ENCODE results near the gene TRIO. TPM values are rescaled to one million over a fixed set of nuclear protein-coding genes. Genes with fewer than 3 reads are reported as not detected.

The TRIO gene
- polyA plus RNA-seq, 3 donors: 10.3 to 63.1 (median 34.5) TPM

DNA sequence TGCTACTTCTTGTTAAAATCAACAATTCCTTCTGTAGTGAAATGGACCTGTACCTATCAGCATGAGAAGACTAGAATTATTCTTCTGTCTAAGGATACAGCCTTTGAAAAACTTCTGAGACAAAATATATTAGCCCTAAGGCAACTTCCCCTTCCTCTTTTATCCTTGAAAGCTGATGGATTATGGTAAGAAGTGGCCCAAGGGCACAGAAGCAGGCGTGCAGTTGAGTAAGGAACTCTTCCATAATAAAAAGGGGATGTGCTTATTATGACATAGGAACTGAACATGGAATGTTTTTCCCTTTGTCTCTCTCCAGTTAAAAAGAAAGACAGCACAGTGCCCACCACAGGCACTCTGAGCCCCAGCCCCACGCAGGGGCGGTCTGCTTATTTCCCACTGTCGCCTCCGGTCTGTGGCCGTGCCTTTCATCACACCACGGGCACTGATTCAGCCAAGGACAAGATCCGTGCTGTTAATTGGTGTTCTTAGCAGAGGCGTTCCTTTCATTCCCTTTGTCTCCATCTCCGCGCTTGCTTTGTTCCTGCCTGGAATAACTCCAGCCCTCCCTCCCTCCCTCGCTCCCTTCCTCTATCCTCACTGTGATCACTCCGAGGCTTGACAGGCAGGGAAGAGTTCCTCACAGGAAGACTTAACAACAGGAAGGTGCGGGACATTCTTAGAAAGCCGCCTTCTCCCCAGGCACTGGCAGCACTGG is 302.6 kb downstream of the TRIO start:
- peak overlapping the region; percentile 45 for H3K27ac ChIP-seq (ENCODE audit: low read depth, low read length)
- 50 to 72% (median 61%) methylated on average over 15 of the region's 15 CpGs for WGBS, 3 donors

DNA sequence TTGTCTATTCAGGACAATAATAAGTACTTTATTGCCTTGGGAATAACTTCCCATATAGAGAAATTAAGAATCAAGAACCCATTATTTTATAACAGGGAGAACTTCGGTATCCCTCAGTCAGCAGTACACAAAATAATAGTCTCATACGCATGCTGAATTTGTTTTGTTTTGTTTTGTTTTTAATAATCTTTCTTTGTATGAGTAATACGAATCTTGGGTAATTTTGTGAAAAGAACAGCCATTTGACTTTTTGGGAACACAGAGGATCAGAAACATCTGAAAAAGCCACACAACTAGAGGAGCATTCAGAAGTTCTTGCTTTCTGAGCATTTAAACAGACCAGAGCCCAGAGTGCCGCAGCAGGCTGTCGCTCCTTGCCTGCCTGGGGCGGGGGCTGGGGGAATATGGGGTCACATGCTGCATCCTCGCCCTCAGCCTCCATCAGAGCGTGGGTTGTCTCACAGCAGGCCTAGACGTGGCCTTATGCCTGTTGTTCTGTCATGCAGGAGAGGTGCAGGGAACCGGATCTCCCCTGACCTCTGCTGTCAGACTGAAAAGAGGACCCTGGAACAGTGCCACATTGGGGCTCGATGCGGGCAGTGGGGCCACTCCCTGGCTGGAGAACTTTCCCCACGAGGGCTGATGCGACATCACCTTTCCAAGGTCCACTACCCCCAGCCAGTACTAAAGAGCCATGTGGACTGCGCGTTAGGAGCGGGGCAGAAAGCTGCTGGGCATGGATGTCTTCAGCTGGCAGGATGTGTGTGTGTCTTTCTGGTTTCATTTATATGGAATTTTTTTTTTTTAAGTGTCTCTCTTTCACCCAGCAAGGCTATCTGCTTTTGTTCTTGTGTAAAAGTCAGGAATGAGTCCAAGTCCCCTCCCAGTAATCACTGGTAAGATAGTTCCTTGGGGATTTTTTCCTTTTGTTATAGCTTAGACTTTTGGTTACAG is 305.1 kb downstream of the TRIO start:
- 61 to 73% (median 66%) methylated on average over 17 of the region's 17 CpGs for WGBS, 3 donors
- no peak overlapping the region for H3K27ac ChIP-seq (ENCODE audit: low read depth, low read length)

DNA sequence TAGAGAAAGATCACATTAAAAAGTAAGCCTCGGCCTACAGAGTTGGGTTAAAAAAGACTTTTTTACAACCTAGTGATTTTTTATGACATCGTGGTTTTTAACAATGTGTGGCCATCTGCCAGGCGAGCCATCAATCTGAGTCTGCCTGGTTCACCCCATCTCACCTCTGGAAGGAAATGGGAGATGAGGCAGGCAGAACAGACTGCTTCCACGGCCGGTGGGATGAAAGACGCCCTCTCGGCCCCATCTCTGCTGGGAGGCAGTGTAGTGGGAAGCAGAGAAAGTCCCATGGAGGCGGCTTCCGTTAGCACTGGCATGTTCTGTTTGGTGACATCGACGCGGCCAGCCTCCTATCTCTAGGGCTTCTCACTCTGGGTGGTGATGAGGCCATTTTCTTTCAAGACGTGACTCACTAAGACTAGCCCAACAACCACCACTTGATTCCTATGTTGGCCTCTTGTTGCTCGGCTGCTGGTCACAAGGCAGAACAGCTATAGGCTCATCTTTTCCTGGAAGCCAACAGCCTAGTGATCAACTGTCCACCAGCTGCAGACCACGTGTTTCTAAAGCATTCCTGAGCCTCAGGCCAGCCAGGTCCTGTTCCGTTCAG is 306.0 kb downstream of the TRIO start:
- peak overlapping the region; percentile 13 for H3K27ac ChIP-seq (ENCODE audit: low read depth, low read length)
- WGBS, 3 donors: 57 to 77% (median 62%) methylated on average over 16 of the region's 16 CpGs

DNA sequence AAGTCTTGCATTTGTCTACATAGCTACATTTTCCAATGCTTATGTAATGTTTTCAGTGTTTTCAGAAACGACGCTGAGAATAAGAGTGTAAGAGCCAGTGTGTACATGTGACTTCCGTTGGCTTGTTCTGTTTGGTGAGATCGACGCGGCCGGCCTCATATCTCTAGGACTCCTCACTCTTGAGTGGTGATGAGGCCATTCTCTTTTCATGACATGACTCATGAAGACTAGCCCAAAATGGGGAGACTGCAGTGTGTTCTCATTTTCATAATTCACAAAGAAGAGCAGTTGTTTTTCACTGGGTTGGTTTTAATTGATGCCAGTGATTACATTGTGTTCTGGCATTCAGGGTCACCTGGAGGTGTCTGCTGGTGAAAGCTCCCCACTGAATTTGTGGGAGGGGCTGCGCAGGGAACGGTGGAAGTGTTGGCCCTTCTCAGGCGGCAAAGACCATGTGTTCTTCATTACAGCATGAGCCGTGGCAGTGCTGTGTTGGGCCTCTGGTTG is 306.9 kb downstream of the TRIO start:
- WGBS, 3 donors: 65 to 87% (median 73%) methylated on average over 11 of the region's 11 CpGs
- H3K27ac ChIP-seq (ENCODE audit: low read depth, low read length): no peak overlapping the region

DNA sequence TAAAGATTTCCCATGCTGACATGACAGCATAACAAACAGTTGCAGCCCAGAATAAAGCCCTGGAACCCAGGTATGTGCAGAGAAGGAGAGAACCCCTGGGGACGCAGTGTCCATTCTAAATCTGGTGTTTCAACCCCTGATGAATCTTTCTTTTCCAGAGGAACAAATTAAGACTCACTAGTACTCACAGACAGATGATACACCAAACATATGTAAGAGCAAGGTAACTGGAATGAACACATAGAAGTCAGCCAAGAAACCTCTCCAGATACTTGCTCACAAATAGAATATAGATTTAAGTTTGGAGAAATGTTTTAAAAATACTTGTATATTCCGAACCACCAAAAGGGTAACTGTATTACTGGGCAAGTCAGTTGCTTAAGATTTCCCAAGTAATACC is 307.6 kb downstream of the TRIO start:
- no peak overlapping the region for H3K27ac ChIP-seq (ENCODE audit: low read depth, low read length)
- 93 to 95% (median 93%) methylated on average over 2 of the region's 2 CpGs for WGBS, 3 donors

DNA sequence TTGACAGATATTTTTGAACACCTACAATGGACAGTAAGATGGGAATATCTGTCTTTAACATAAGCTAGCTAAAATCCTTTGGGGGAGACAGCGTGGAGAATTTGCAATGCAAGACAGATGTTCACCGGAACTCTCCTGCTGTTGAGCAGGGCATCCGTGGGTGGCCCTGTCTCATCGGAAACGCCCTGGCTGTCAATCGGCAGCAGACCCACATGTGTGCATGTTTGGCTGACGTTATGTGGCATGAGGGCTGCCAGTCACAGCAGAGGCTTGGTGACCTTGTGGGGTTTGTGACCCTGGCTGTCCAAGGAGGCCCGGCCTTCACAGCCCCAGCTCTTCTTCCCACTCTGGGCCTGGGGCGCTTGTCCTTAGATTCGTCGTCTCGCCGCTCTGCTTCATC is 308.7 kb downstream of the TRIO start:
- no peak overlapping the region for H3K27ac ChIP-seq (ENCODE audit: low read depth, low read length)
- 76 to 83% (median 80%) methylated on average over 13 of the region's 13 CpGs for WGBS, 3 donors

DNA sequence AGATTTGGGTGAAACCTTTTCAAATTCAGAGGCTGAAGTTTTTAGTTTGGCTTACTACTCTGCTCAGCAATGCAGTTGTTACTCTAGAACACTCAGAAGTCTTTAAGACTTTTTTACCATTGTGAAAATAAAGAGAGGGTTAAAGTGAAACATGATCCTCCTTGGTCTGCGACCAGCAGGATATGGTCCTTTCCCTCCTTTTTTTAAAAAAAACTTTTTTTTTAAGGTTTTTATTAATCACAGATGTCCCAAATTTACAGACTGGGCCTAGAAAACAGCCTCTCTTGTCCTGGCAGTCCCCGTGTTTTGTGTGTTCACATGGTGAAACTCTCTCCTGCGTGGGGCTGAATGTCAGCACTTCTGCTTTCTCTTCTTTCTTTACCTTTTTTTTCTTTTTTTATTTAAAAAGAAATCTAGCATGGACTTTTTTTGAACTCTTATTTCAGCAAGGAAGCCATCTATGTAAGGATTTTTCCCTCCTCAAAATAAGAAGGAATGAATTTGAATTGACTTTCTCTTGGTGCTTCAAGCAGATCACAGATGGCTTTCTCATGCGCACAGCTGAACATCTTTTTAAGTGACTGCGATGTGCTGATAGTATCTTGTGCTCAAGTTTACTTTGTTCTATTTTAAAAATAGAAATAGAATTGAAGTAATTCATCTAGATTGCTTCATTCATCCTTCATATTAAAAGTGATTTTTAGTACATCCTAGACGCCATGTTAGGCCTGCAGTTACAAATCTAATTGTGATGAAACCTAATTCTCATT is 309.7 kb downstream of the TRIO start:
- WGBS, 3 donors: 56 to 77% (median 63%) methylated on average over 6 of the region's 6 CpGs
- H3K27ac ChIP-seq (ENCODE audit: low read depth, low read length): no peak overlapping the region

DNA sequence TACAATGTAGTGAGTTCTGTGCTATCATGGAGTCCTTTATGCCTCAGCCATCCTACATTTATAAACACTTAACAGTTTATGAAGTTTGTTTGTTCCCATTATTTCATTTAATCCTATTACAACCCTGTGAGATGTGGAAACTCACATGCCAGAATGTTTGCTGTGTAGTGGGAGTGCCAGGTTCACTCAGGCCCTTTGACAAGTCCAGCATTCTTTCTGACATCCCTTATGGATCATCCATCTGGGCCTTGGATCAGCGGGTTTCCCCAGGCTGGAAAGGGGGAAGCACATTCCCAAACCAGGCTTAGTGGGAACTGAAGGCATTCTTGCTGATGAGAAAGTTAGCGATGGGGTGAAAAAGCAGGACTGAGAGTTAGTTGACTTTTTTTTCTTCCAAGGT is 310.3 kb downstream of the TRIO start:
- no peak overlapping the region for H3K27ac ChIP-seq (ENCODE audit: low read depth, low read length)
- WGBS, 3 donors: 76 to 93% (median 82%) methylated on average over 2 of the region's 2 CpGs

DNA sequence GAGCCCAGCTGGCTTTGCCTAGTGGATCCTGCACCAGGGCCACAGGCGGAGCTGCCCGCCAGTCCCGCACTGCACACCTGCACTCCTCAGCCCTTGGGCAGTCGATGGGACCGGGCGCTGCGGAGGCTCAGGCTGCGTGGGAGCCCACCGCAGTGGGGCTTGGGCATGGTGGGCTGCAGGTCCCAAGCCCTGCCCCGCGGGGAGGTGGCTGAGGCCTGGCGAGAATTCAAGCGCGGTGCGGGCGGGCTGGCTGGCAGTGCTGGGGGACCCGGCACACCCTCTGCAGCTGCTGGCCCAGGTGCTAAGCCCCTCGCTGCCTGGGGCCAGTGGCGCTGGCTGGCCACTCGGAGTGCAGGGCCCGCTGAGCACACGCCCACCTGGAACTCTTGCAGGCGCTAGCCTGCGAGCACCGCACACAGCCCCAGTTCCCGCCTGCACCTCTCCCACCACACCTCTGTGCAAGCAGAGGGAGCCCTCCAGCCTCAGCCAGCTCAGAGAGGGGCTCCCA is 312.7 kb downstream of the TRIO start:
- 97% methylated on average over 23 to 26 of the region's 26 CpGs for whole genome bisulfite sequencing, 3 donors

DNA sequence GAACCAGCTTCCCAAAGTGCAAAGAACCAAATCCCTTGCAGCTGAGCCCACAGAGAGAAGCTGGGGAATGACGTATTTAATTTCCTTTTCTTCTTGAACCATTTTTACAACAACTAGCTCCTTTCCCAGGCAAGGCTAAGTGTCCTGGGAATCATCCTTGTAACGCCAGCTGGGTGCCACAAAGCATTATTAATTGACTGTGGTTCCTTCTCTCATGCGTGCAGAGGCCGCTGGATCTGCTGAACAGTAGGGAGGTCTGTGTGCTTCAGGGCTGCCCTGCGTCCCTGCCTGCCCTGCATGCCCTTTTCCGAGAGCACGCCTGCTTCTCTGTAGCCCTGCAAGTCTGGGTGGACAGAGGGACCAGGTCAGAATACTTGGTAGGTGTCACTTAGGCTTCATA is 314.3 kb downstream of the TRIO start:
- 31 to 83% (median 78%) methylated on average over 7 of the region's 7 CpGs for WGBS, 3 donors
- no peak overlapping the region for H3K27ac ChIP-seq (ENCODE audit: low read depth, low read length)

More for the DNA sequence above, 312.7 kb downstream of the TRIO start:
- H3K27ac ChIP-seq (ENCODE audit: low read depth, low read length): no peak overlapping the region

DNA sequence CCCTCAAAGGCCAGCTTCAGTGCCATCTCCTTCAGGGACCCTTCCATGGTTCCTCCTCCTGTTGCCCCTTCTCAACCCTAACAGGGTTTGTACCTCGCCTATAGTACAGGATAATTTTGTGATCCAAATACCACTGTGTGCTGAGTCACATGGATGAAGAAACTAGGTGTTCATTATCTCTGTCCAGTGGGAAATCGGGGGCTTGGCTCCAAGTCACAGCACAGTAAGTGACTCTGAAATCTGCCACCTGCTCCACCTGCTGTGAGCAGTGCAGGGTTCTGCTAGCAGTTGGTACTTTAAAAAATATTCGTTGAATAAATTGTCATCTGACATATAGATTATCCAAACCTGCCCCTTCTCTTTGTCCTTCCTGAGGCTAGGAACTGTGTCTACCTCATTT is 315.3 kb downstream of the TRIO start:
- H3K27ac ChIP-seq (ENCODE audit: low read depth, low read length): no peak overlapping the region
- 49 to 80% (median 76%) methylated on average over 3 of the region's 3 CpGs for WGBS, 3 donors

DNA sequence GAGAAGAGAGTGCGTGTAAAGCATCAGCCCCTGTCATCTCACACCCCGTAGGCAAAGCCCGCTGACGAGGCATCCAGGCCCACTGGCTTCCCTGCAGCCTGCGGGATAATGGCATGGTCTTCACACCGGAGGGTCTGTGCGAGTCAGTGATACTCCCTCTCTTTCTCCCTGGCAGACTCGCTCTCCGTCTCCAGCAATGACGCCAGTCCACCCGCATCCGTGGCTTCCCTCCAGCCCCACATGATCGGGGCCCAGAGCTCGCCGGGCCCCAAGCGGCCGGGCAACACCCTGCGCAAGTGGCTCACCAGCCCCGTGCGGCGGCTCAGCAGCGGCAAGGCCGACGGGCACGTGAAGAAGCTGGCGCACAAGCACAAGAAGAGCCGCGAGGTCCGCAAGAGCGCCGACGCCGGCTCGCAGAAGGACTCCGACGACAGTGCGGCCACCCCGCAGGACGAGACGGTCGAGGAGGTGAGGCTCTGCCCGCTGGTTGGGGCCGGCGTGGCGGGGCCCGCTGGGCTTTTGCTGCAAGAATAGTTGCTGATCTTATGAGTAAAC is 317.8 kb downstream of the TRIO start:
- 96 to 98% (median 97%) methylated on average over 46 of the region's 46 CpGs for WGBS, 3 donors
- H3K27ac ChIP-seq (ENCODE audit: low read depth, low read length): no peak overlapping the region

DNA sequence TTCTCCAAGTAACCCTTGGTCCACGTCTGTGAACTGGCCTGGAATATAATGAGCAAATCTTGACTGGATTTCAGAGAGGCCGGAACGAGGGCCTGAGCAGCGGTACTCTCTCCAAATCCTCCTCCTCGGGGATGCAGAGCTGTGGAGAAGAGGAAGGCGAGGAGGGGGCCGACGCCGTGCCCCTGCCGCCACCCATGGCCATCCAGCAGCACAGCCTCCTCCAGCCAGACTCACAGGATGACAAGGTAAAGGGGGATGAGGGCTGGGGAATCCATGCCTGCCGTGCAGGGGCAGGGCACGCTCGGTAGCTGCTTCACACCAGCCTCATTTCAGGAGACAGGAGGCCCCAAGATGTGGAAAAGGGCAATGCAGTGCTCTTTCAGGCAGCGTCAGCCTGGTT is 319.5 kb downstream of the TRIO start:
- H3K27ac ChIP-seq (ENCODE audit: low read depth, low read length): no peak overlapping the region
- 92 to 95% (median 93%) methylated on average over 14 of the region's 14 CpGs for WGBS, 3 donors

DNA sequence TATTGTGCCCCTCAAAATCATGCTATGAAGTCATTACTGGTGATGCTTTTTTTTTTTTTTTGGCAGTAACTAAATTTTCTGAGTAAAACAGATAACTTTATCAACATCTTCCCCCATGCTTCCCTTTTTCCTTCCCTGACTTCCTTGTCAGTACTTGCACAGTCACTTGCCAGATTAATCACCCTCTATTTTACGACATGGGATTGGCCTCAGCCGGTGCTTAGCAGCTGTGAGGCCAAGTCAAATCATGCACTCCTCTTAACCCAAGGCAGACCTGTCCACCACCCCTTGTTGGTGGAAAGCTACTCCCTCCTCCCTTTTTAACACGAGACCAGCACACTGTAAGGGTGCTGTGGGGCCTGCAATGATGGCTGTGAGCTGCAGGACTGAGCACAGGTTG is 320.5 kb downstream of the TRIO start:
- H3K27ac ChIP-seq (ENCODE audit: low read depth, low read length): no peak overlapping the region
- WGBS, 3 donors: 33 to 59% (median 46%) methylated on average over 3 of the region's 3 CpGs

DNA sequence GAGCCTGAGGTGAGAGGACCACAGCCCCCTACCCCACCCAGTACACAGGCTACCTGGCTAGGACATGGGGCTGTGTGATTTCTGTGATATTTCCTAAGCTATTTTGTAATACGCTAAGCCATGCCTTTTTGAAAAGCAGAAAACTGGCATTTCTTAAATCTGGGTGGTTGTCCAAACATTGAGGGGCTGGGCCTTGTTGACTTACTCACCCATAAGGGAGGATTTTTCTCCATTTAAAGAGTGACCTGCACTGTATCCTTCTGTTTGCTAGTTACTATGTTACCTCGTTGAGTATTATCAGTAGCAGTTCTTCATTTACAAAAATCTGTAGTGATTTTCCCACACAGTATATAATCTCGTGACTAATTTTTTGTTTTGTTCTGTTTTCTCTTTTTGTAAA is 321.0 kb downstream of the TRIO start:
- 55 to 75% (median 60%) methylated on average over 3 of the region's 3 CpGs for WGBS, 3 donors
- H3K27ac ChIP-seq (ENCODE audit: low read depth, low read length): no peak overlapping the region

DNA sequence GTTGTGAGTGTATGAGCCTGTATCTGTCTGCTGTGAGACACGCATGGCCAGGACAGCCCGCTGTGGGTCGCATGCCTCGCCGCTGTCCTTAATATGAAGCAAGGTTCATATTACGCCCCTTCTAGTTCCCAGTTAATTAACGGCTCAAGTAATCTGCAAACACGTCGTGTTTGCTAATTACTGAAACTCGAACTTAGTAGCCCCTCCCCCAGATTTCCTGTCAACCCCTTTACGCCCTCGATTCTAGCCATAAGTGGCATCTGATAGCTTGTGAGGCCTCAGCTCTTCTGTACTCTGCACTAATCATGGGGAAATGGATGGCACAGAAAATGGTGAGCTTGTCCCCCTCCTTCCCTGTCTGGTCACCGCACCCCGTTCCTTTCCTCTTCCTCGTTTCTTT is 321.5 kb downstream of the TRIO start:
- WGBS, 3 donors: 68 to 87% (median 69%) methylated on average over 15 of the region's 15 CpGs
- no peak overlapping the region for H3K27ac ChIP-seq (ENCODE audit: low read depth, low read length)

DNA sequence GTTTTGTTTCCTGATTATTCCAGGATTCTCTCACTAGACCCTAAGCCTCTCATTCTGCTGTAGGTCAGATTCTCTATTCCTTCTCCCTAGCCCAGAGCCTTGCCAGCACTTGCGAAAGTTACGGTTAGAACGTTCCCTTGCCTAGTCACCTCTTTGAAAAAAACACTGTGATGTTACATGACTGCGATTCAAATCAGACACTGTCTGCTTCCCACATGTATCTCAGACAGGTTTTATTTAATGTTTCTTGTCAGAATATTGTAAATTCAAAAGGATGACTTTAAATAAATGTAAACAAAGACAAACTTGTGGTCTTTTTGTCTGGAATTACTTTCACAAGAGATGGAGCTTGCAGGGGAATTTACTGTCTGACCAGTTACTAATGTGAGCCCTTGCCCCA is 322.0 kb downstream of the TRIO start:
- WGBS, 3 donors: 47 to 84% (median 47%) methylated on average over 4 of the region's 4 CpGs
- H3K27ac ChIP-seq (ENCODE audit: low read depth, low read length): no peak overlapping the region

DNA sequence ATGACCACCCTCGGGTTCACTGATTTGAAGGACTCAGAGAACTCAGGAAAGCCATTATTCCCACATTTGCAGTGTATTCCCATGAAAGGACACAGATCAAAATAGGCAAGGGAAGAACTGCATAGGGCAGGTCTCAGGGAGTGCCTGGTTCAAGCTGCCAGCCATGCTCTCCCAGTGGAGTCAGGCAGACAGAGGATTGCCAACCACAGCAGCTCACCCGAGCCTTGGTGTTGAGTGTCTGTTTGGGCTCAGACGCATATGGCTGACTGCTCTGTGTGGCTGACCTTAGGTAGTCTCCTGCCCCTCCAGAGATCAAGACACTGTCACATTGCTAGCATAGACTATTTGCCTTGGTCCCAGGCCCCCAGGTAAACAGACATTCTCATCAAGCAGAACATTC is 322.6 kb downstream of the TRIO start:
- WGBS, 3 donors: 83 to 88% (median 88%) methylated on average over 3 of the region's 3 CpGs
- H3K27ac ChIP-seq (ENCODE audit: low read depth, low read length): no peak overlapping the region
